ENCODE results near the gene IGF2R.
A peak's percentile ranks its signal among the peaks of the same experiment; 100 is the strongest.

Gene IGF2R

DNA sequence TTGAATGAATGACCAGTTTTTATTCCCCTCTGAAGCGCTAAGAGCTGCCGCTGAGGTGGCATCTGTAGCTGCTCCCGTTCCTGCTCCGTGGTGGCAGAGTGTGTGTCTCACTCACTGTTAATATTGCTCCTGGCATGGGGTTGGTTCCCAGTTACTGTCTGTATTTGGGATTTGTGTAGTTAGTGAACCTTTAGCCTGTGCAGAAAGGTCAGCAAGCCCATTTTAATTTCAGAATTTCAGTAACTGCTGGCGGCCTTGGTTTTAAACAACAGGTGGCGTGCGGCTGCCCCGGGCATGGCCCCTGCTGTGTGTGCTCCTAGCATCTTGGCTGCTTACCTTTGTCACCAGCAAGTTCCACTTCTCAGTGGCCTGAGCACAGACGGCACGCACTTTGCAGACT, 98.7 kb downstream of the IGF2R start:
- FAIRE-seq, result no peak
- no peak for DNase-seq (ENCODE audit: insufficient read length, low spot score)
- TF ChIP-seq, protein P1, sequence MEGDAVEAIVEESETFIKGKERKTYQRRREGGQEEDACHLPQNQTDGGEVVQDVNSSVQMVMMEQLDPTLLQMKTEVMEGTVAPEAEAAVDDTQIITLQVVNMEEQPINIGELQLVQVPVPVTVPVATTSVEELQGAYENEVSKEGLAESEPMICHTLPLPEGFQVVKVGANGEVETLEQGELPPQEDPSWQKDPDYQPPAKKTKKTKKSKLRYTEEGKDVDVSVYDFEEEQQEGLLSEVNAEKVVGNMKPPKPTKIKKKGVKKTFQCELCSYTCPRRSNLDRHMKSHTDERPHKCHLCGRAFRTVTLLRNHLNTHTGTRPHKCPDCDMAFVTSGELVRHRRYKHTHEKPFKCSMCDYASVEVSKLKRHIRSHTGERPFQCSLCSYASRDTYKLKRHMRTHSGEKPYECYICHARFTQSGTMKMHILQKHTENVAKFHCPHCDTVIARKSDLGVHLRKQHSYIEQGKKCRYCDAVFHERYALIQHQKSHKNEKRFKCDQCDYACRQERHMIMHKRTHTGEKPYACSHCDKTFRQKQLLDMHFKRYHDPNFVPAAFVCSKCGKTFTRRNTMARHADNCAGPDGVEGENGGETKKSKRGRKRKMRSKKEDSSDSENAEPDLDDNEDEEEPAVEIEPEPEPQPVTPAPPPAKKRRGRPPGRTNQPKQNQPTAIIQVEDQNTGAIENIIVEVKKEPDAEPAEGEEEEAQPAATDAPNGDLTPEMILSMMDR (IDR thresholded peaks at IDR 0.05; ENCODE audit: insufficient read depth, missing control alignments), result no peak

DNA sequence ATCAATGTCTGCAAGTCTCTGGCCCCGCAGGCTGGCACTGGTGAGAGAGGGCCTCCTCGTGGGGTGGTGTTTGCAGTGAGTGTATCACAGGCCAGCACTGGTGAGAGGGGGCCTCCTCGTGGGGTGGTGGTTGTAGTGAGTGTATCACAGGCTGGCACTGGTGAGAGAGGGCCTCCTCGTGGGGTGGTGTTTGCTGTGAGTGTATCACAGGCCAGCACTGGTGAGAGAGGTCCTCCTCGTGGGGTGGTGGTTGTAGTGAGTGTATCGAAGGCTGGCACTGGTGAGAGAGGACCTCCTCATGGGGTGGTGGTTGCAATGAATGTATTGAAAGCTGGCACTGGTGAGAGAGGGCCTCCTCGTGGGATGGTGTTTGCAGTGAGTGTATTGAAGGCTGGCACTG, 99.5 kb downstream of the IGF2R start:
- TF ChIP-seq, protein P1 (IDR thresholded peaks at IDR 0.05; ENCODE audit: insufficient read depth, missing control alignments), result no peak
- DNase-seq (ENCODE audit: insufficient read length, low spot score), result no peak
- no peak for FAIRE-seq

DNA sequence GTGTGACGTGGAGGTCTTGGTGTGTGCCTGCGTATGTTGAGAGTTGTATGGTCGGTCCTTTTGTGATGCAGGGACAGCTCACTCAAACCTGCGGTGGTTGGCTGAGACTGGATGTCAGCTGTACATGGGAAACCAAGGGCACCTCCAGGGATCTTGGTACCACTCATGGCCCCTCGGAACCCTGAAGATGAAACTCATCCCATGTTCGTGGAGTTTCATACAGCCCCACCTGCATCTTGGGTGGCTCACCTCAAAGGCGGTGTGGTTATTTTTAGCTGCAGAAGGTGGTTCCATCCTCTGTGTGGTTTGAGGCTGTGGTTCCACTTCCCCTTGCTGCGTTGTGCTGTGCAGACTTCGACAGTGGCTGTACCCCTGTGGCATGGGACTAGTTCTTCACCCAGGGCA, 100.2 kb downstream of the IGF2R start:
- TF ChIP-seq, protein P1 (IDR thresholded peaks at IDR 0.05; ENCODE audit: insufficient read depth, missing control alignments), result no peak
- no peak for DNase-seq (ENCODE audit: insufficient read length, low spot score)
- no peak for FAIRE-seq

DNA sequence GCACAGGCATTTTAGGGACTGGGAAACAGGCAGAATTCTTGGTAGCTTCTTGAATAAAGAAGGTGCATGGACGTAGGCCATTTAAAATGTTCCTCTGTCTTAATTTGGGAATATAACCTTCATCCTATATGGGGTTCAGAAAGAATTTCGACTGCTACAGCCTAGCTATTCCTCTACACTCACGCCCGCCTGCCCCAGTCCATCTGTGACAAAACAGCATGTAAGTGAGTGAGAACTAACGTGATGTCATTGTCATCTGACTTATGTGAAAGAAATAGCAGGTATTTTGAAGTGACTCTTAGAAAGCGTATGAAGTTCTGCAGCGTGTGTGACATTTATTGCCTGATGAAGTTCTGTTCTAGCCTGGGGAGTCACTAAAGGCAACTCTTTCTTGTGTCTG, 100.6 kb downstream of the IGF2R start:
- DNase-seq (ENCODE audit: insufficient read length, low spot score) (no peak), FAIRE-seq (no peak)
- TF ChIP-seq, protein P1 (IDR thresholded peaks at IDR 0.05; ENCODE audit: insufficient read depth, missing control alignments), result no peak

DNA sequence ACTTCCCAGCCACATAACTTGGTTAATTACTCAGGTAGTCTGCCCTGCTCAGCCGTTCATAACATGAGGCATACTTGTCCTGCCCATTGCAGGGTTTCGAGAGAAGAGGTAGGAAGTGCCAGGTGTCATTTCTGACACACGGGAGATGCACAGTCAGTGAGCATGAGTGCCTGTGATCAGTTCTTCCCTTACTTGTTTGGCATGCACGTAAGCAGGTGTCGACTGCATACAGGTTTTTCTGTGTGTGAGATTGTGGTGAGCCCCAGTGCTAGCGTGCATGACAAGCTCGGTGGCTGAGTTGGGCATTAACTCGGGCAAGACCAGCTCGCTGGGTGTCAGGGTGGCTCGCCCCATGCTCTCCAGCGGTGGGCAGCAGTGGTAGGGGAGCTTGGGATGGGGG, 101.5 kb downstream of the IGF2R start:
- no peak for FAIRE-seq
- DNase-seq (ENCODE audit: insufficient read length, low spot score), result no peak
- TF ChIP-seq, protein P1 (IDR thresholded peaks at IDR 0.05; ENCODE audit: insufficient read depth, missing control alignments), result no peak

DNA sequence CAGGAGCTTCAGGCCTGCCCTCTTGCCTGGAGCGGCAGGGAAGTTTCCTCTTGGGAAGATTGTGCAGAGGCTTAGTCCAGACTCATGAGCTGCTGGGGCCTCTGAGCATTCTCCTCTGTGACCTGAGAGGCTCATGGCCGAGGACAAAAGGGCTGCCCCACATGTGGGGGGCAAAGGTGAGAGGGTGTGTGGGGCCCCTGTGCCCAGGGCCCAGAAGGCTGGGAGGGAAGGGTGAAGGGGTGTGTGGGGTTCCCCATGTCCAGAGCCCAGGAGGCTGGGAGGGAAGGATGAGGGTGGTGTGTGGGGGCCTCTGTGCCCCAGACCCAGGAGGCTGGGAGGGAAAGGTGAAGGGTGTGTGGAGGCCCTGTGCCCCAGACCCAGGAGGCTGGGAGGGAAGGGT, 101.9 kb downstream of the IGF2R start:
- FAIRE-seq (no peak), DNase-seq (ENCODE audit: insufficient read length, low spot score) (no peak)
- TF ChIP-seq, protein P1 (IDR thresholded peaks at IDR 0.05; ENCODE audit: insufficient read depth, missing control alignments), result no peak

DNA sequence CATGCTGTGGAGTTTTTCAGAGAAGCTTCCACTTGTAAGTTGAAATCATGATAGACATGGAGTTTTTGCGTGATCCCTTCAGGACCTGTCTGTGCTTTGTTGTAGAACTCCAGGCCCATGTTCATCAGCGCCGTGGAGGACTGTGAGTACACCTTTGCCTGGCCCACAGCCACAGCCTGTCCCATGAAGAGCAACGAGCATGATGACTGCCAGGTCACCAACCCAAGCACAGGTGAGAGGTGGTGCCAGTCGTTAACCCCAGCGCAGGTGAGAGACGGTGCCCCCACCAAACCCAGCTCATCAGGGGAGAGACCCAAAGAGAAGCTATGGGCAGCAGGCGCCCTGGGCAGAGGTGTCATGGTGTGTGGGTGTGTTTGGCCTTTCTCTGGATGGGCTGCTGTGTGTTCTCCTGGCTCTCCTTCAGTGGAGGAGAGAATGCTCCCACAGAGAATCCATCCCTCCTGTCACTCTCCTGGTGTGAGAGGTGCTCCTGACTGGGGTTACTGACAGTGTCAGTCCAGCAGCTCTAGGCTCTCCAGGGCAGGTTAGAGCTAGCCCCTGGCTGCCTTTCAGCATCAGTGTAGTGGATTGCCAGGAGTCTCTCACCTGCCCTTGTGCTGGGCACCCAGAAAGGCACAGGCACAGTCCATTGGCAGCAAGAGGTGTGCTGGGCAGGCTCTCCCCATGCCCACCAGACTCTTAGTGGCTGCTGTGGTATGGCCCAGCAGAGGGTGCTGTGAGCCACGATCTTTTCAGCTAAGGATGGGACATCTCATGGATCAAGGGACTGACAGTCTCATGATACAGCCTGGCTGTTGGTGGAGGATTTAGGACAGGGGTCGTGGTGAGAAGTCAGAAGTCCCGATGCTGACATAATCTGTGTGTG, 103.2 kb downstream of the IGF2R start:
- TF ChIP-seq, protein P1 (IDR thresholded peaks at IDR 0.05; ENCODE audit: insufficient read depth, missing control alignments), result peak; percentile 3
- no peak for FAIRE-seq
- DNase-seq (ENCODE audit: insufficient read length, low spot score), result no peak
